Stimulated activated naive CD8-positive, alpha-beta T cell treated with anti-CD3 and anti-CD28 coated beads, Interleukin-15, amount 100 ng/mL, for 72 hours (primary cell): Measurements from ENCODE around the gene EEIG2.

ENCODE experiments used
- ATAC-seq: fragments of 150-1000 bp; cut with Tn5 transposase; 2 replicates; pipeline ENCODE4 v1.10.0; 2021; ENCODE audit warnings: mild to moderate bottlenecking, moderate library complexity
- DNase-seq, 2 donors: peaks; one replicate each; pipeline ENCODE4 v3.0.0; 2021 to 2022
- H3K27ac Mint-ChIP-seq, 2 donors: one replicate each; pipeline ENCODE4 v1.8.0; 2022; ENCODE audit warnings: mild to moderate bottlenecking in 2 of 2, mixed read lengths in 2 of 2, moderate library complexity in 2 of 2
- H3K27me3 Mint-ChIP-seq: one replicate; pipeline ENCODE4 v1.8.0; 2022; ENCODE audit warnings: mixed read lengths
- H3K4me1 Mint-ChIP-seq: one replicate; pipeline ENCODE4 v1.8.0; 2022; ENCODE audit warnings: mild to moderate bottlenecking, mixed read lengths
- H3K4me3 Mint-ChIP-seq, 2 donors: one replicate each; pipeline ENCODE4 v1.8.0; 2022; ENCODE audit warnings: mild to moderate bottlenecking in 2 of 2, mixed read lengths in 2 of 2, moderate library complexity in 1 of 2
- H3K9me3 Mint-ChIP-seq, 2 donors: one replicate each; pipeline ENCODE4 v1.8.0; 2022; ENCODE audit warnings: mixed read lengths in 2 of 2

The EEIG2 gene

DNA sequence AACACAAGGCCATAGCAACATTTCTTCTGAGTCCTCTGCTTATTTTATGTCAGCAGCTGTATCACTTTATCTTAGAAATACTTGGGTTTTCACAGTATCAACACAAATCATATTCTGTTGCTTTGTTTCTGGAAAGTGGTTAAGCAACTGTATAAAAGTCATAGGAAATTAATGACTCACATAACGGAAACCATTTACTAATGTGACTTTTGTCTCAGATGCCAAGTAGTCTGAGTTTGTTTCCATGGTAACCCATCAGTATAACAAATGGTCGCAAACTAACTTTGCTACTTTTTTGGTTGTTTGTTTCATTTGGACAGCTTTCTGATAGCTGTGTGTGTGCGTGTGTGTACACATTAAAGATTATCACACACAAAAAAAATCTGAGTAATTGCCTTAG, 31.1 kb downstream of the EEIG2 start:
- Mint-ChIP-seq H3K27me3 (no peaks in the 10 kb centered on the region), H3K27ac (peak overlapping the region in 1 of 2 donors; percentile 97), H3K9me3 (no peaks in the 10 kb centered on the region), H3K4me1 (peaks cover 55% of the 10 kb centered on the region), H3K4me3 (peak overlapping the region; percentile 22 to 58)
- ATAC-seq (peak; percentile 90), DNase-seq (peak in 1 of 2 donors; percentile 10)

DNA sequence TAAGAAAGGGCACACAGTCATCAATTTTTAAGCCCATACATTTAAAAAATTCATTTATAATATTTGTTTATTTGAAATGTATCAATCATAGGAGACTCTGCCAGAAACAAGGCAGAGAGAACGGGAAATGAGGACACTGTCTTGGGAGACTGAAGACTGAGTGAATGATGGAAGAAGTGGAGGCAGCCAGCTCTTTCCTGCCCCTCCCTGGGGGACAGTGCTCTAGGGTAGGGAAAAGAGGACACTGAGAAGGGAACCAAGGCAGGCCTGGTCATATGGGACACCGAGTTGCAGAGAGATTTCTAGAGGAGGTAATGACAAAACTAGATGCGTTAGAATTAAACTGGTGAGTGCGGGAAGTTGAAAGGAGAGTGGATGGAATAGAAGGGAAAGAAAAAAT, 31.6 kb downstream of the EEIG2 start:
- no peaks in the 10 kb centered on the region for H3K9me3 Mint-ChIP-seq
- H3K27ac Mint-ChIP-seq = peak overlapping the region; percentile 0 to 97
- H3K27me3 Mint-ChIP-seq = no peaks in the 10 kb centered on the region
- peak overlapping the region; percentile 2 to 3 for H3K4me3 Mint-ChIP-seq
- no peak for ATAC-seq
- DNase-seq = peak in 1 of 2 donors; percentile 9
- peaks cover 49% of the 10 kb centered on the region for H3K4me1 Mint-ChIP-seq

DNA sequence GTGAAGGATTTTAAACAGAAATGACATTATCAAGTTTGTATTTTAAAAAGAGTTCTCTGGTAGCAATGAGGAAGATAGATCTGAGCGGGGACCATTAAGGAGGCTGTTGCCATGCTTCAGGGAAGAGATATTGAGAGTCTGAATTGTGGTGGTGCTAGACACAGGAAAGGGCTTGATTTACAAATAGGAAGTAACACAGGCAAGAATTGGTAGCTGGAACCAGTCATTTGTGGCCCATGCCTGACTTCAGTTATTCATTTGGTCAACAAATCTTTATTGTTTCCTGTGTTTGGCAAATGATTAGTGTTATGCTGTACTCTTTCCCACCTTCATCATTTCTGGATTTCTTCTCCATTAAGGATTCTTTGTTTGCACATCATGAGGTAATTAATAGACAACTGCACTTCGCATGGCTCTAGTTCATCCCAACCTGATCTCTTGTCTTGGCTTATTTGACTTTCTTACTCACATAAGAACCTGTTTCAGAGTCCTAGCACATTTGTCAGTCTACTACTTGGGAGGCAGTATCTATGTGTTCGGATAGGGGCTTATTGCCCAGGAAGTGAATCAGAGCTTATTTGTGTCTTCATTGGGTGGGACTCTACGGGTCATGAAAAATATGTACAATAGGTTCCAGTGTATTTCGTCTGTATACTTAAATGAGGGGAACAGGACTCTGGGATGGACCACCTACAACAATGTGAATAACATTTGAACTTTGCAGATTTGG, 32.3 kb downstream of the EEIG2 start:
- H3K4me3 Mint-ChIP-seq = peak overlapping the region in 1 of 2 donors; percentile 18
- peak; percentile 81 for ATAC-seq
- H3K9me3 Mint-ChIP-seq = no peaks in the 10 kb centered on the region
- H3K27me3 Mint-ChIP-seq = no peaks in the 10 kb centered on the region
- H3K4me1 Mint-ChIP-seq = peaks cover 47% of the 10 kb centered on the region
- DNase-seq = peak in 1 of 2 donors; percentile 41
- peak overlapping the region; percentile 2 to 97 for H3K27ac Mint-ChIP-seq

DNA sequence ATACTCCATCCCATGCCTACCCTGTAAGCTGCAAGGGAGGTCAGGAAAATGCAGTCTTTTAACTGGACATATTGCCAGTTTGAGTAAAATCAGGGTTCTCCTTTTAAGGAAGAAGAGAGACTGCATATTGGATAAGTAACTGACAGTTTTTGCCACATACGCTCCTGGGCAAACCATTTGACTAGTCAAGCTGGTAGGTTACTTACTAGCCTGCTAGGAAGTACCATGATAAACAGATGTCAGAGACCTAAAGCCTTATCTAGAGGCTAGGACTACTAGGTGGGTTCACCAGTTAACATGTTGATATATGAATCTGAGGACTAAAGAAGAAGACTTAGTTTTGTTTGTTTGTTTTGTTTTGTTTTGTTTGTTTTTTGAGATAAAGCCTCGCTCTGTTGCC, 33.5 kb downstream of the EEIG2 start:
- DNase-seq = no peak
- Mint-ChIP-seq H3K9me3 (no peaks in the 10 kb centered on the region), H3K4me1 (peaks cover 47% of the 10 kb centered on the region), H3K4me3 (no peak overlapping the region), H3K27me3 (no peaks in the 10 kb centered on the region), H3K27ac (no peak overlapping the region)
- ATAC-seq = no peak

DNA sequence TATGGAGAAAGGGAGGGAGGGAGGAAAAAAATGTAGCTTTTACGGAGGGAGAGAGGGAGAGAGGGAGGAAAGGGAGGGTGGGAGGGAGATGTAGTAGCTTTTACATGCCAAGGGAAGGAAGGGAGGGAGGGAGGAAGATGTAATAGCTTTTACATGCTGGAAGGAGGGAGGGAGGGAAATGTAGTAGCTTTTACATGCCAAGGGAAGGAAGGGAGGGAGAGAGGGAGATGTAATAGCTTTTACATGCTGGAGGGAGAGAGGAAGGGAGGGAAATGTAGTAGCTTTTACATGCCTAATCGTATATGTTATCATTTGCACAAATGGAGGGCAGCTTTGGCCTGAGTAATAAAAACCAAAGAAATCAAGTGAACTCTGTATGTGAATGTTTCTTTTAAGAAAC, 35.6 kb downstream of the EEIG2 start:
- Mint-ChIP-seq H3K4me3 (no peak overlapping the region), H3K9me3 (no peaks in the 10 kb centered on the region)
- DNase-seq = no peak

DNA sequence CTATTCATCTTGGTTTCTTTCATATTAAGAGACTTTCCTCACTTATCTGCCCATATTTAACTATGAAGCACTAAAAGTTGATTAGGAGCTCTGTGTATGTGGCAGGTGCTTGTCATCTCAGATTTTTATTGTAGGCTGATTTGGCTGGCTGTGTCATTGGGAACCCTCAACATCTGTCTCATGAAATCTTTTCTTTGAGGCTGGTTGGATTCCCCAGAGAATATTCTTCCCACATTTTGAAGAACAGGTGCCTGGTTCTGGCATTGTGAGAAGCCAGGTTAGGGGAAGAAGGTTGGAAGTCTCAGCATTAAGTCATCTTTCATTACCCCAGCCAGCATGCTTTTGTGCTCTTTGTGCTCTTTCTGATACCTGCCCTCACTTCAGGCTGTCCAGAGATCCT, 37.1 kb downstream of the EEIG2 start:
- H3K27ac Mint-ChIP-seq = no peak overlapping the region

More for the DNA sequence above, 35.6 kb downstream of the EEIG2 start:
- Mint-ChIP-seq H3K27me3 (no peaks in the 10 kb centered on the region), H3K4me1 (peaks cover 30% of the 10 kb centered on the region), H3K27ac (no peak overlapping the region)
- no peak for ATAC-seq

DNA sequence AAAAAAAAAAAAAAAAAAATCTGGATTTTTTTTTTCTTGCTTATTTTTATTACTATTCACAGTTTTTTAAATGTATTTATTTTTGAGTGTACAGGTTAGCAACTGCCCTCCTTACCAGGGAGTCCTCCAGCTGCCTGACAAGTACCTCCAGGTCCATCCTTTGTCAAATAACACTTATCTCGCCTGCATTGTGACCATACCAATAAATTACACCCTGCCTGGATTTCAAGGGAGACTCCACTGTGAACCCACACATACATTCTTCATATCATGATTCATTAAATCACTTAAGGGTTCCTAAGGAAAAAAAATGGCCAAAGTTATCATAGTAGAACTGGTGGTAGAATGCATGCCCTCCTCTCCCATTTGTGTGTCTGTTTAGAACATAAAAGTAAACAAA, 38.4 kb downstream of the EEIG2 start:
- H3K4me1 Mint-ChIP-seq = peaks cover 14% of the 10 kb centered on the region
- H3K27me3 Mint-ChIP-seq = no peaks in the 10 kb centered on the region
- H3K4me3 Mint-ChIP-seq = no peak overlapping the region
- H3K27ac Mint-ChIP-seq = no peak overlapping the region
- H3K9me3 Mint-ChIP-seq = no peaks in the 10 kb centered on the region
- no peak for DNase-seq
- ATAC-seq = no peak

More for the DNA sequence above, 37.1 kb downstream of the EEIG2 start:
- Mint-ChIP-seq H3K4me3 (no peak overlapping the region), H3K9me3 (no peaks in the 10 kb centered on the region), H3K4me1 (peaks cover 21% of the 10 kb centered on the region), H3K27me3 (no peaks in the 10 kb centered on the region)
- DNase-seq = no peak
- ATAC-seq = no peak

DNA sequence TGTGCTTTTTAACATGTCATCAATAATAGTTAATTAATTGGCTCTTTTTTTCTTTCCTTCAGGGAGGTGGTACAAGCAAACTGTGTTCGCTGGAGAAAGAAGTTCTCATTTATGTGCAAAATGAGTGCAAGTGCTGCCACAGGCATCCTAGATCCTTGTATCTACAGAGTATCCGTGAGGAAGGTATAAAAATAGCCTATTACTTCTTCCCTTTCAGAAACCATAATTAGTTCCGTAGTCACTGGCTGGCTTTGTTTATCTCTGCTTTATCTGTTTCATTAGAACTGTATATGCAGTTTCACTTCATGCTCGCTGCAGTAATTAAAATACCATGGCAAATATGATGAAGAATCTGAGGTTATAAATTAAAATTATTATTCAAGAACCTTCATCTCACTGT, 40.6 kb downstream of the EEIG2 start:
- H3K4me1 Mint-ChIP-seq = no peaks in the 10 kb centered on the region
- DNase-seq = no peak
- H3K4me3 Mint-ChIP-seq = no peak overlapping the region
- no peaks in the 10 kb centered on the region for H3K27me3 Mint-ChIP-seq
- no peaks in the 10 kb centered on the region for H3K9me3 Mint-ChIP-seq
- no peak for ATAC-seq
- no peak overlapping the region for H3K27ac Mint-ChIP-seq

DNA sequence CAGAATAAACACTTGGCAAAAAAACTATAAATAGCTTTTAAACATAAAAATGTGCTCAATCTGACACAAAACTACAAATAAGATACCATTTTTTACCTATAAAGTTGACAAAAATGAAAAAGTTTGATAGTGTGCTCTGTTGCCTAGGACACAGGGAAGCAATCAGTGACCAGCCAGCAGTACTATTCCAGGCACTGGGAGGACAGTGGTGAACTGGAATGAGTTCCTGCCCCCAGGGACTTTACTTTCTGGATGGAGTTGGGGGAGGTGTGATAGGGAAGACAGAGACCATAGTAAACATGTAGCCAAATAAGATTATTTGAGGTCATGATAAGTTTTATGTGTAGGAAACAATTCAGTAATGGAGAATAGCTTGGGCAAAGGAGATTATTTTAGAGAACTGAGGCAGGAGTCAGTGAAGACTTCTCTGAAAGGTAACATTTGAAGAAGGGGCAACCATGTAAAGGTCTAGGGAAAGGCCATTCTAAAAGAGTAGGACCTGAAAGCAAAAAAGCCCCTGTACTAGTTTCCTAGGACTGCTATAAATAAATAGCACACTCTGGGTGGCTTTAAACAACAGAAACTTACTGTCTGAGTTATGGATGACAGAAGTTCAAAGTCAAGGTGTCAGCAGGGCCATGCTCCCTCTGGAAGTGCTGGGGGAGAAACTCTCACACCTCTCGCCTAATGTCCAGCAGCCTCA, 42.0 kb downstream of the EEIG2 start:
- H3K27me3 Mint-ChIP-seq = no peaks in the 10 kb centered on the region
- no peak for ATAC-seq
- peak overlapping the region in 1 of 2 donors; percentile 40 for H3K27ac Mint-ChIP-seq
- no peak for DNase-seq
- H3K9me3 Mint-ChIP-seq = no peaks in the 10 kb centered on the region
- no peaks in the 10 kb centered on the region for H3K4me1 Mint-ChIP-seq
- no peak overlapping the region for H3K4me3 Mint-ChIP-seq

DNA sequence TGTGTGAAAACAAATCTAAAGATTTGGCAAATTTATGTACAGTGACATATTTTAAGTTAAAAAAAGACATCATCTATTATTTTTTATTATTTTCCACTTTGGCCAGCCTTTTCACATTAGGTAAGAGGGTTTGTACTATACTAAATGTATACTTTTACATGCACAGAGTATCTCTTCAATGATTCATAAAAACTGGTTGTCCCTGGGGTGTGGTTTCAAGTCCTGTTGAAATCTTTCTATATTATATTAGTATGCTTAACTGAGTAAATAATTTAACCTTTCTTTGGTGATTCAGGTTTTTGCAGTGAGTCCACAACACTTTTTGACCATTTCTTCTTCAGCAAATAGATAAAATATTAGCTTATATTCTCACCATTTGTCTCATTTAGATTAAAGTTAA, 45.7 kb downstream of the EEIG2 start:
- no peaks in the 10 kb centered on the region for H3K27me3 Mint-ChIP-seq
- no peak overlapping the region for H3K27ac Mint-ChIP-seq
- no peaks in the 10 kb centered on the region for H3K9me3 Mint-ChIP-seq
- no peak for ATAC-seq
- peaks cover 5% of the 10 kb centered on the region for H3K4me1 Mint-ChIP-seq
- no peak overlapping the region for H3K4me3 Mint-ChIP-seq
- no peak for DNase-seq

DNA sequence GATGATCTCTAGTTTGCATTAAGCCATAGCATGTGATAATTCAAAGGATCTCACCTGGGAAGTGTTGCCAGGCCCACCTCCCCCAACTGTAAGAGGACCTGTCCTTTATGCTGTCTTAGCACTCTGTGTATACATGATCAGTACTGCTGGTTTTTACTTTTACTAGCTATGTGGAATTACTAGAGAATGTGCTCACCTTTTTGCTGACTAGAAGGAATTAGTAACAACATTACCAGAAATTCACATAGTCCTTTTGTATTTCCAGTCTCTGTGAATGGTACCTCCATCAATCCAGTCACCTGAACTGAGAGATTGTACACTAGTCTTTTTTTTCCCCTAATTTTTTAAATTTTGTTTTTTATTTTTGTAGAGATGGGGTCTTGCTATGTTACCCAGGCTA, 46.6 kb downstream of the EEIG2 start:
- DNase-seq (no peak), ATAC-seq (no peak)
- Mint-ChIP-seq H3K27ac (no peak overlapping the region), H3K4me3 (no peak overlapping the region), H3K9me3 (no peaks in the 10 kb centered on the region), H3K4me1 (peaks cover 5% of the 10 kb centered on the region), H3K27me3 (no peaks in the 10 kb centered on the region)

DNA sequence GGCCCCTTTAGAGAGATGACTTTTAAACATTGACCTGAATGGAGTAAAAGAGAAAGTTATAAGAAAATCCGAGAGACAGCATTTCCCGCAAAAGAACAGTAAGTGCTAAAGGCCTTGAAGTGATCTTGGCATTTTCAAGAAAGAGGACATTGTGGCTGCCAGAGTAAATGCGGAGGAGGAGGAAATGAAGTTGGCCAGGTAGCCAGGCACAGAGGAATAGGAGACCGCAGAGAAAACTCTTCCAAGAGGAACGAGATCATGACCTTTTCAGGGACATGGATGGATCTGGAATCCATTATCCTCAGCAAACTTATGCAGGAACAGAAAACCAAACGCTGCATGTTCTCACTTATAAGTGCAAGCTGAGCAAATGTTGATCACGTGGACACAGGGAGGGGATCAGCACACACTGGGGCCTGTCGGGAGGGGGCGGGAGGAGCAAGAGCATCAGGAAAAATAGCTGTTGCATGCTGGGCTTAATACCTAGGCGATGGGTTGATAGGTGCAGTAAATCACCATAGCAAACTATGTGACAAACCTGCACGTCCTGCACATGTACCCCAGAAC, 49.7 kb downstream of the EEIG2 start:
- no peak overlapping the region for H3K4me3 Mint-ChIP-seq
- no peaks in the 10 kb centered on the region for H3K27me3 Mint-ChIP-seq
- H3K27ac Mint-ChIP-seq = no peak overlapping the region
- H3K4me1 Mint-ChIP-seq = peaks cover 5% of the 10 kb centered on the region
- no peaks in the 10 kb centered on the region for H3K9me3 Mint-ChIP-seq
- ATAC-seq = no peak
- DNase-seq = no peak
